HFFc6 (cell line): ENCODE measurements around the gene FRMD4A. TPM values are rescaled to one million over a fixed set of nuclear protein-coding genes. Genes with fewer than 3 reads are reported as not detected.
A peak's percentile ranks its signal among the peaks of the same experiment; 100 is the strongest.

Experiments used
- DNase-seq: peaks from one replicate; pipeline ENCODE4 v3.0.0-alpha.2; 2018
- H3K27ac Mint-ChIP-seq: 2 replicates; pipeline ENCODE4 v1.8.0; 2020; ENCODE audit warnings: mild to moderate bottlenecking, mixed read lengths
- H3K27me3 Mint-ChIP-seq: 2 replicates; pipeline ENCODE4 v1.8.0; 2021; ENCODE audit warnings: mild to moderate bottlenecking, moderate library complexity, mixed read lengths; ENCODE audit not compliant: insufficient read depth
- H3K36me3 Mint-ChIP-seq: 2 replicates; pipeline ENCODE4 v1.8.0; 2021; ENCODE audit warnings: low read depth, mixed read lengths
- H3K4me1 Mint-ChIP-seq: 2 replicates; pipeline ENCODE4 v1.8.0; 2020; ENCODE audit warnings: low read depth, mixed read lengths
- H3K4me3 Mint-ChIP-seq: 2 replicates; pipeline ENCODE4 v1.8.0; 2020; ENCODE audit warnings: mild to moderate bottlenecking, moderate library complexity, mixed read lengths
- H3K9me3 Mint-ChIP-seq: 2 replicates; pipeline ENCODE4 v1.8.0; 2020; ENCODE audit warnings: mild to moderate bottlenecking, mixed read lengths
- CTCF ChIP-seq: fragments of 200-600 bp; sonication (generic); IDR thresholded peaks from 2 replicates; pipeline ENCODE4 v1.5.0; 2021; ENCODE audit warnings: antibody characterized with exemption, mild to moderate bottlenecking
- total RNA-seq, 6 experiments: library from RNA; stranded (reverse); fragmentation: NEBNext Ultra II Directional; extraction: Animal tissue kit (Norgen Biotek cat#: 25700); gene quantifications; 2 replicates in 1 of 6; 3 replicates in 5 of 6; pipeline ENCODE4 v1.2.3, GENCODE V29; 2021

The FRMD4A gene
- total RNA-seq, 6 experiments from 2014 or later, result 76.7 to 117 (median 92.3) TPM

DNA sequence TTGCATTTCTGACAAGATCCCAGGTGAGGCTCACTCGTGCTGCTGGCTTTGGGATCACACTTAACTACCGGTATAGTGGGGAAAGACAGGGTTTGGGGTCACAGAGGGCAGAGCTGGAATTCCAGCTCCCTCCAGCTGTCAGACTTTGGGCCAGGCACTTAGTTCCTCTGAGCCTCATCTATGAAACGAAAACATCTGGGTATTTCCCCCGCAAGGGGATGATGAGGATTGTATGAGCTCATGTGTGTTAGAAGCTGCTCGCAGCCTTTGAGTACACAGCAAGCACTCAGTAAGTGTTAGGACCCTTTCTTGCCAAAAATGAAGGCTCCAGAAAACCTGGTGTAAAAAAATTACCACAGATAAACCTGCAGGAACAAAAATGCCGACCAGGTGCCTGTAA lies 677.9 kb downstream of the FRMD4A start:
- H3K36me3 Mint-ChIP-seq, result peaks cover 71% of the 10 kb centered on the region
- H3K9me3 Mint-ChIP-seq, result no peaks in the 10 kb centered on the region
- peak overlapping the region; percentile 71 for H3K27ac Mint-ChIP-seq
- H3K27me3 Mint-ChIP-seq, result peaks cover 10% of the 10 kb centered on the region
- no peak for TF ChIP-seq CTCF
- peaks cover 43% of the 10 kb centered on the region for H3K4me1 Mint-ChIP-seq
- no peak overlapping the region for H3K4me3 Mint-ChIP-seq
- DNase-seq, result no peak

DNA sequence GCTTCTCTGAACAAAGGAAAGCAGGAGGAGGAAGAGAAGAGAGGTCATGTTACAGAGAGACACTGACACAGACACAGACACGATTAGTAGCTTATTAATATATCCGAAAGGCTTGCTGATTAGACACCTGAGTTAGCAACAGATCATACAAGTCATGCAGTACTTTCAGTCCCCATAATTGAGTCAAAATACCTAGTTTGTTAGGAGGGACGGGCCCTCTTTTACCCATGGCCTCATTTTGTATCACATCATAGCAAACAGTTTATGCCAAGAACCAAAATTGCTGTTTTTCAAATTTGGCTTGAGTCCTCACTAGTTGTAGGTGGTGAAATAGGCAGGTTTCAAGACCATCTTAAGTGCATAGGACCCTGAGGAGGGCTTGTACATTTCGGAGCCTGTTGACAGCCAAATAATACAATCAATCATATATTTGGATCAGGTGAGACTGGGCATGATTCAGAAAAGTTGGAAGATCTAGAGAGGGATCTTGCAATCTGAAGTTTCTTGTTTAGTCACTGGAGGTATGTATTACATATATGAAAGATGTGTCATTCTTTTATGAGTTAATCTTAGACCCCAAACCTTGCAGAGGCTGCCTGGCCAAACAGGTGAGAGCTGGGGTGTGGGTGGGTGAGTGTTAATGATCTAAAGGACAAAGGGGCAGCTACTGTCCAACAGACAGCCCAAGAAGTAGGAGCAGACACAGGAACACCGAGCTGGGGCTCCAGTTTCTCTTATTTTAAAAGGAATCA lies 678.6 kb downstream of the FRMD4A start:
- no peaks in the 10 kb centered on the region for H3K9me3 Mint-ChIP-seq
- peaks cover 10% of the 10 kb centered on the region for H3K27me3 Mint-ChIP-seq
- H3K4me3 Mint-ChIP-seq, result no peak overlapping the region; the same call in 1 of the 2 replicates
- H3K27ac Mint-ChIP-seq, result peak overlapping the region; percentile 71
- H3K36me3 Mint-ChIP-seq, result peaks cover 74% of the 10 kb centered on the region
- H3K4me1 Mint-ChIP-seq, result peaks cover 43% of the 10 kb centered on the region
- no peak for TF ChIP-seq CTCF
- DNase-seq, result no peak

GRCh38 chr10:13650961-13651360 lies 679.8 kb downstream of the FRMD4A start:
- Mint-ChIP-seq H3K27me3 (peaks cover 14% of the 10 kb centered on the region), H3K4me1 (peaks cover 43% of the 10 kb centered on the region), H3K36me3 (peaks cover 81% of the 10 kb centered on the region), H3K9me3 (no peaks in the 10 kb centered on the region), H3K4me3 (no peak overlapping the region), H3K27ac (peak overlapping the region; percentile 47)
- TF ChIP-seq CTCF, result no peak
- DNase-seq, result no peak

GRCh38 chr10:13649844-13650520 lies 680.7 kb downstream of the FRMD4A start:
- peaks cover 12% of the 10 kb centered on the region for H3K27me3 Mint-ChIP-seq
- H3K27ac Mint-ChIP-seq, result peak overlapping the region; percentile 47
- TF ChIP-seq CTCF, result no peak
- H3K36me3 Mint-ChIP-seq, result peaks cover 84% of the 10 kb centered on the region
- H3K4me1 Mint-ChIP-seq, result peaks cover 43% of the 10 kb centered on the region
- no peak for DNase-seq
- no peaks in the 10 kb centered on the region for H3K9me3 Mint-ChIP-seq
- no peak overlapping the region for H3K4me3 Mint-ChIP-seq

DNA sequence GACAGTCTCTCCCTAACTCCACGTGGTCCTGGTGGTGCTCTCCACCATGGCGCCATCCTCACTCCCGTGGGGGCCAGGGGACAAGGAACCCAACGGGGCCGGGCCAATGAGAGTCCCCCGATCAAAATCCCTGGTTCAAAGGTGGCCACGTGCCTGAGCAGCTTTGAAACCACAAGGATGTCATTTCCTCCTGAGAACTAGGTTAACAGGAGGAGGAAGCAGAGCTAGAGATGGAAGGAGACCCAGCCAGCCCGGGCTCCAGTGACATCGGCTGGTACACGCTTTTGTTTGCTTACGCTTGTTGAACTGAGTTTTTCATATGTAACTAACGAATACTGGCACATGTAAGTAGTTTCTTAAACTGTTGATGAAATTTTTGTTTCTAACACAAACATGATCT lies 682.3 kb downstream of the FRMD4A start:
- H3K4me3 Mint-ChIP-seq, result no peak overlapping the region
- peaks cover 35% of the 10 kb centered on the region for H3K4me1 Mint-ChIP-seq
- H3K27ac Mint-ChIP-seq, result peak overlapping the region; percentile 42
- no peak for TF ChIP-seq CTCF
- no peaks in the 10 kb centered on the region for H3K9me3 Mint-ChIP-seq
- H3K27me3 Mint-ChIP-seq, result peaks cover 12% of the 10 kb centered on the region
- no peak for DNase-seq
- H3K36me3 Mint-ChIP-seq, result peaks cover 87% of the 10 kb centered on the region
